GM23338 (cell line): ENCODE measurements around the gene MPND. TPM values are rescaled to one million over a fixed set of nuclear protein-coding genes. Genes with fewer than 3 reads are reported as not detected.
A peak's percentile ranks its signal among the peaks of the same experiment; 100 is the strongest.
"Not testable (repeated sequence)": the region's sequence is repeated elsewhere in the genome, so short reads cannot be mapped to it uniquely, and the experiment has no call there.

Source experiments
- ATAC-seq: fragments of 200-7000 bp; cut with Tn5 transposase; 3 replicates; pipeline ENCODE4 v1.9.1; 2020
- DNase-seq: peaks from one replicate; pipeline ENCODE4 v3.0.0-alpha.2; 2015; ENCODE audit warnings: low spot score
- H2AFZ ChIP-seq: fragments of 200-600 bp; sonication (generic); 2 replicates; pipeline ENCODE4 v1.8.0; 2016; ENCODE audit warnings: antibody characterized with exemption, mild to moderate bottlenecking, moderate library complexity
- H3F3A ChIP-seq: fragments of 200-600 bp; sonication (generic); replicated peaks from 2 replicates; pipeline ENCODE4 v1.8.0; 2017; ENCODE audit warnings: antibody characterized with exemption, mixed run types, low read depth
- H3K27ac ChIP-seq: fragments of 200-600 bp; sonication (generic); 2 replicates; pipeline ENCODE4 v1.6.1; 2016; ENCODE audit warnings: low read depth
- H3K27me3 ChIP-seq: fragments of 200-600 bp; sonication (generic); 2 replicates; pipeline ENCODE4 v1.8.0; 2016; ENCODE audit warnings: mild to moderate bottlenecking, mixed run types, moderate library complexity; ENCODE audit not compliant: insufficient read depth
- H3K36me3 ChIP-seq: fragments of 200-600 bp; sonication (generic); 2 replicates; pipeline ENCODE4 v1.8.0; 2016; ENCODE audit warnings: mild to moderate bottlenecking; ENCODE audit not compliant: insufficient read depth
- H3K4me1 ChIP-seq: fragments of 200-600 bp; sonication (generic); 2 replicates; pipeline ENCODE4 v1.8.0; 2016; ENCODE audit warnings: mild to moderate bottlenecking, moderate library complexity; ENCODE audit not compliant: insufficient read depth
- H3K4me2 ChIP-seq: fragments of 200-600 bp; sonication (generic); 2 replicates; pipeline ENCODE4 v1.7.1; 2017; ENCODE audit warnings: mixed run types
- H3K4me3 ChIP-seq: fragments of 200-600 bp; sonication (generic); 2 replicates; pipeline ENCODE4 v1.6.1; 2016; ENCODE audit warnings: mixed run types
- H3K79me2 ChIP-seq: fragments of 200-600 bp; sonication (generic); replicated peaks from 2 replicates; pipeline ENCODE4 v1.8.0; 2017; ENCODE audit warnings: mild to moderate bottlenecking; ENCODE audit not compliant: insufficient read depth
- H3K9me2 ChIP-seq: fragments of 200-600 bp; sonication (generic); 2 replicates; pipeline ENCODE4 v1.8.0; 2017; ENCODE audit not compliant: insufficient read depth
- H4K20me1 ChIP-seq: fragments of 200-600 bp; sonication (generic); replicated peaks from 2 replicates; pipeline ENCODE4 v1.8.0; 2017; ENCODE audit warnings: mild to moderate bottlenecking; ENCODE audit not compliant: insufficient read depth
- H3K27ac Mint-ChIP-seq: 2 replicates; pipeline ENCODE4 v1.8.0; 2020; ENCODE audit warnings: inconsistent platforms, mild to moderate bottlenecking, moderate library complexity, mixed read lengths
- H3K27me3 Mint-ChIP-seq: 3 replicates; pipeline ENCODE4 v1.8.0; 2022; ENCODE audit warnings: low read depth, mild to moderate bottlenecking, moderate library complexity, mixed read lengths, inconsistent platforms; ENCODE audit not compliant: insufficient read depth, poor library complexity
- H3K36me3 Mint-ChIP-seq: 3 replicates; pipeline ENCODE4 v1.8.0; 2021; ENCODE audit warnings: low read depth, mild to moderate bottlenecking, inconsistent platforms, moderate library complexity, mixed read lengths
- H3K4me1 Mint-ChIP-seq: 3 replicates; pipeline ENCODE4 v1.8.0; 2020; ENCODE audit warnings: mild to moderate bottlenecking, inconsistent platforms, mixed read lengths
- H3K4me3 Mint-ChIP-seq: 3 replicates; pipeline ENCODE4 v1.8.0; 2021; ENCODE audit warnings: moderate library complexity, mild to moderate bottlenecking, inconsistent platforms, mixed read lengths
- H3K9me3 Mint-ChIP-seq: 3 replicates; pipeline ENCODE4 v1.8.0; 2020; ENCODE audit warnings: moderate library complexity, mild to moderate bottlenecking, inconsistent platforms, mixed read lengths
- CTCF ChIP-seq, 2 experiments: fragments of 200-600 bp in 1 of 2; sonication (generic) in 1 of 2; conservative IDR thresholded peaks; 2 replicates each; pipeline versions ENCODE4 v1.5.1 to v1.6.1; 2016 to 2017; ENCODE audit warnings: antibody characterized with exemption in 2 of 2, low read depth in 2 of 2, mild to moderate bottlenecking in 2 of 2, moderate library complexity in 1 of 2
- POLR2AphosphoS5 ChIP-seq: IDR thresholded peaks from 2 replicates; pipeline ENCODE4 v1.6.1; 2016; ENCODE audit warnings: antibody characterized with exemption, low read depth
- REST ChIP-seq: IDR thresholded peaks from one replicate; pipeline ENCODE4 v1.6.1; 2018; ENCODE audit warnings: antibody characterized with exemption; ENCODE audit not compliant: unreplicated experiment
- STAT1 ChIP-seq: IDR thresholded peaks from one replicate; pipeline ENCODE4 v1.6.1; 2016; ENCODE audit warnings: antibody characterized with exemption; ENCODE audit not compliant: unreplicated experiment
- ZNF114 ChIP-seq: fragments of 250-450 bp; sonication (Bioruptor Pico); IDR thresholded peaks from 2 replicates; pipeline ENCODE4 v1.5.0; 2020; ENCODE audit warnings: mild to moderate bottlenecking, moderate library complexity
- polyA plus RNA-seq: library from polyadenylated mRNA; unstranded; fragments of >200 nt; fragmentation: Nextera tagmentation; extraction: Ambion mirVana; gene quantifications from 2 replicates; pipeline ENCODE4 v1.2.1, GENCODE V29; 2016
- total RNA-seq: library from RNA; depleted of rRNA; stranded (reverse); fragments of >200 nt; shearing (Covaris generic); gene quantifications from 2 replicates; pipeline ENCODE4 v1.2.3, GENCODE V29; 2014

MPND gene
- total and polyA plus RNA-seq, 2 experiments from 2014 or later: 11.8 to 15.6 TPM

GRCh38 chr19:4327877-4328242 lies 15.5 kb upstream of the MPND start:
- Histone ChIP-seq H3K4me3 (peak overlapping the region; percentile 77), H3K79me2 (no peaks in the 10 kb centered on the region), H3K4me1 (peaks cover 3% of the 10 kb centered on the region; the same call in 1 of the 2 replicates), H3K27ac (peak overlapping the region; percentile 91; the same call in 1 of the 2 replicates), H3K36me3 (no peaks in the 10 kb centered on the region), H3K9me2 (no peaks in the 10 kb centered on the region), H3K4me2 (peak overlapping the region; percentile 95), H4K20me1 (no peaks in the 10 kb centered on the region; the same call in 1 of the 2 replicates), H3K27me3 (no peaks in the 10 kb centered on the region), H2AFZ (peak overlapping the region; percentile 91), H3F3A (peaks cover 6% of the 10 kb centered on the region; the same call in 1 of the 2 replicates)
- peaks cover 12% of the 10 kb centered on the region for H3K36me3 Mint-ChIP-seq
- TF ChIP-seq ZNF114 (no peak), CTCF (conservative IDR thresholded peaks at IDR 0.05; ENCODE audit: low read depth in 2 of 2) (0 out of 4 replicates have a peak, but pooled peaks of 1 of the 2 experiments have one; percentile 7)
- H3K4me1 Mint-ChIP-seq: peaks cover 18% of the 10 kb centered on the region
- peak overlapping the region; percentile 82 for H3K4me3 Mint-ChIP-seq
- H3K27ac Mint-ChIP-seq: peak overlapping the region; percentile 96
- peaks cover 30% of the 10 kb centered on the region for H3K27me3 Mint-ChIP-seq
- ATAC-seq: peak; percentile 15
- no peak for DNase-seq
- no peaks in the 10 kb centered on the region for H3K9me3 Mint-ChIP-seq

- DNase-seq (peak; percentile 96), ATAC-seq (peak; percentile 50)
- Histone ChIP-seq H3K27me3 (no peaks in the 10 kb centered on the region), H3K4me3 (peak overlapping the region; percentile 78), H3K36me3 (no peaks in the 10 kb centered on the region), H4K20me1 (no peaks in the 10 kb centered on the region; the same call in 1 of the 2 replicates), H2AFZ (peak overlapping the region; percentile 85), H3F3A (peaks cover 6% of the 10 kb centered on the region; the same call in 1 of the 2 replicates), H3K27ac (peak overlapping the region; percentile 84; the same call in 1 of the 2 replicates), H3K9me2 (no peaks in the 10 kb centered on the region), H3K79me2 (no peaks in the 10 kb centered on the region), H3K4me1 (peaks cover 3% of the 10 kb centered on the region; the same call in 1 of the 2 replicates), H3K4me2 (peak overlapping the region; percentile 95)
- Mint-ChIP-seq H3K27me3 (peaks cover 30% of the 10 kb centered on the region), H3K36me3 (peaks cover 9% of the 10 kb centered on the region), H3K4me1 (peaks cover 18% of the 10 kb centered on the region), H3K4me3 (peak overlapping the region; percentile 86), H3K9me3 (no peaks in the 10 kb centered on the region), H3K27ac (peak overlapping the region; percentile 87; the same call in 1 of the 2 replicates)
- TF ChIP-seq POLR2AphosphoS5 (peak; percentile 98), STAT1 (peak; percentile 98), REST (no peak)
Measured at GRCh38 chr19:4328243-4328990, 14.9 kb upstream of the MPND start.

GRCh38 chr19:4328991-4329681 lies 14.2 kb upstream of the MPND start:
- H4K20me1 ChIP-seq, H3F3A ChIP-seq, H3K36me3 ChIP-seq, H3K9me3 Mint-ChIP-seq, H3K4me1 ChIP-seq, H3K79me2 ChIP-seq, H3K27me3 ChIP-seq, H3K9me2 ChIP-seq: not testable (repeated sequence)
- peak overlapping the region; percentile 85; the same call in 1 of the 2 replicates for H2AFZ ChIP-seq
- H3K36me3 Mint-ChIP-seq: peaks cover 10% of the 10 kb centered on the region
- H3K27ac Mint-ChIP-seq: 0 out of 2 replicates have a peak overlapping the region, but pooled peaks have one; percentile 87
- DNase-seq: peak; percentile 90
- H3K4me3 ChIP-seq: peak overlapping the region; percentile 78
- peaks cover 18% of the 10 kb centered on the region for H3K4me1 Mint-ChIP-seq
- ATAC-seq: peak; percentile 19
- H3K27ac ChIP-seq: peak overlapping the region; percentile 84; the same call in 1 of the 2 replicates
- H3K4me2 ChIP-seq: peak overlapping the region; percentile 88
- peaks cover 30% of the 10 kb centered on the region for H3K27me3 Mint-ChIP-seq
- H3K4me3 Mint-ChIP-seq: peak overlapping the region; percentile 86
